Thymus (tissue), 11 donors: ENCODE results near the gene MFAP4. TPM values are rescaled to one million over a fixed set of nuclear protein-coding genes. Genes with fewer than 3 reads are reported as not detected.
A peak's percentile ranks its signal among the peaks of the same experiment; 100 is the strongest.

Experiments used
- DNase-seq, 9 donors: peaks; one replicate each; pipeline ENCODE4 v3.0.0-alpha.2; 2013; ENCODE audit warnings: low spot score in 9 of 9, low read depth in 6 of 9, missing footprints in 1 of 9
- H3K27ac ChIP-seq, 2 donors: one replicate each; pipeline ENCODE4 v1.5.1; 2013; ENCODE audit warnings: control low read depth in 1 of 2, low read depth in 1 of 2, low read length in 1 of 2, mild to moderate bottlenecking in 1 of 2, moderate library complexity in 1 of 2
- H3K27me3 ChIP-seq, 2 donors: one replicate each; pipeline ENCODE4 v1.5.1; 2013; ENCODE audit warnings: low read length in 1 of 2; ENCODE audit not compliant: control insufficient read depth in 2 of 2, insufficient read depth in 1 of 2
- H3K36me3 ChIP-seq, 2 donors: one replicate each; pipeline ENCODE4 v1.5.1; 2013; ENCODE audit warnings: low read length in 1 of 2, mild to moderate bottlenecking in 1 of 2, moderate library complexity in 1 of 2; ENCODE audit not compliant: control insufficient read depth in 2 of 2, insufficient read depth in 2 of 2
- H3K4me1 ChIP-seq, 2 donors: one replicate each; pipeline ENCODE4 v1.5.1; 2013; ENCODE audit warnings: low read length in 2 of 2; ENCODE audit not compliant: control insufficient read depth in 2 of 2, insufficient read depth in 2 of 2
- H3K4me3 ChIP-seq, 2 donors: one replicate each; pipeline ENCODE4 v1.5.1; 2013; ENCODE audit warnings: low read length in 2 of 2, control low read depth in 1 of 2, mild to moderate bottlenecking in 1 of 2
- H3K9me3 ChIP-seq, 2 donors: one replicate each; pipeline ENCODE4 v1.5.1; 2013; ENCODE audit warnings: low read length in 1 of 2, mild to moderate bottlenecking in 1 of 2; ENCODE audit not compliant: control insufficient read depth in 2 of 2, insufficient read depth in 1 of 2
- WGBS: extraction: QIAGEN DNeasy Blood & Tissue Kit; methylation state at CpG from one replicate; pipeline ENCODE4 v1.1.7; 2013; 5-methylcytosine and 5-hydroxymethylcytosine counted together
- polyA plus RNA-seq: library from polyadenylated mRNA; stranded (reverse); fragments of 200-250 nt; gene quantifications from one replicate; pipeline ENCODE4 v1.2.3, GENCODE V29; 2013
- total RNA-seq: library from RNA; stranded (reverse); fragments of 120-200 nt; gene quantifications from one replicate; pipeline ENCODE4 v1.2.4, GENCODE V29; 2013
- donor health status: healthy.

MFAP4 gene
- total and polyA plus RNA-seq, 2 donors = 10.2 to 21.4 TPM

- peaks cover 7 to 11% of the 10 kb centered on the region in 2 donors for H3K4me1 ChIP-seq
- H3K27ac ChIP-seq = peak overlapping the region; percentile 92 to 93
- no peaks in the 10 kb centered on the region for H3K9me3 ChIP-seq
- peak; percentile 75 to 96 (median 91) for DNase-seq
- no peaks in the 10 kb centered on the region for H3K27me3 ChIP-seq
- H3K36me3 ChIP-seq = peaks cover 32 to 34% of the 10 kb centered on the region in 2 donors
- under 1% methylated on average over 67 of the region's 67 CpGs for WGBS
- H3K4me3 ChIP-seq = peak overlapping the region; percentile 65 to 90
These were observed 9.2 kb downstream of the MFAP4 start for GRCh38 chr17:19377602-19378415.

- no peak for DNase-seq
- Histone ChIP-seq H3K27ac (peak overlapping the region in 1 of 2 donors; percentile 92), H3K4me3 (peak overlapping the region; percentile 65 to 90), H3K4me1 (peaks cover 7 to 16% of the 10 kb centered on the region in 2 donors), H3K27me3 (no peaks in the 10 kb centered on the region), H3K9me3 (no peaks in the 10 kb centered on the region), H3K36me3 (peaks cover 22 to 25% of the 10 kb centered on the region in 2 donors)
- WGBS = 71% methylated on average over 2 of the region's 2 CpGs
These were observed 10.2 kb downstream of the MFAP4 start for GRCh38 chr17:19376811-19377210.

- H3K27ac ChIP-seq = no peak overlapping the region
- no peaks in the 10 kb centered on the region for H3K9me3 ChIP-seq
- no peak overlapping the region for H3K4me3 ChIP-seq
- 98% methylated on average over 1 of the region's 1 CpG for WGBS
- peaks cover 0 to 5% of the 10 kb centered on the region in 2 donors for H3K27me3 ChIP-seq
- peaks cover 7 to 23% of the 10 kb centered on the region in 2 donors for H3K4me1 ChIP-seq
- DNase-seq = no peak
- H3K36me3 ChIP-seq = peaks cover 11 to 14% of the 10 kb centered on the region in 2 donors
These were observed 11.3 kb downstream of the MFAP4 start for GRCh38 chr17:19375732-19376131.

DNA sequence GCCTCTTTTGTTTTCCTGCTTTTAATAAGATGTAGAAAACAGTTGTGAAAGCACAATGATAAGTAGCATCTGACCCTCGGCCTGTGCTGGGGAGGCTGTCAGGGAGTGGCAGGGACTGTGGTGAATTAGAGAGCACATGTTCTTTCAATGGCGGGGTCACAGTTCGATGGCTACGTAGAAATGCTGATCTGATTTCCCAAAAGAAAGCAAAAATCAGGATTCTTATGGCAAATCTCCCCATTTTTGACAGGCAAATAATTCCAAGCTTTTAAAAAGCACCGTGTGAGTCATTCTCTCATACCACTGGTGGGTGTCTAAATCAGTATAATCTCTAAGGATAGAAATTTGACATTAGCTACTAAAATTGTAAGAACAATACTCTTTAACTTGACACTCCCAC is 12.9 kb downstream of the MFAP4 start:
- no peak for DNase-seq
- Histone ChIP-seq H3K4me1 (peaks cover 7 to 22% of the 10 kb centered on the region in 2 donors), H3K27ac (no peak overlapping the region), H3K27me3 (peaks cover 0 to 8% of the 10 kb centered on the region in 2 donors), H3K36me3 (no peaks in the 10 kb centered on the region), H3K4me3 (no peak overlapping the region), H3K9me3 (no peaks in the 10 kb centered on the region)
- 98% methylated on average over 5 of the region's 5 CpGs for WGBS

DNA sequence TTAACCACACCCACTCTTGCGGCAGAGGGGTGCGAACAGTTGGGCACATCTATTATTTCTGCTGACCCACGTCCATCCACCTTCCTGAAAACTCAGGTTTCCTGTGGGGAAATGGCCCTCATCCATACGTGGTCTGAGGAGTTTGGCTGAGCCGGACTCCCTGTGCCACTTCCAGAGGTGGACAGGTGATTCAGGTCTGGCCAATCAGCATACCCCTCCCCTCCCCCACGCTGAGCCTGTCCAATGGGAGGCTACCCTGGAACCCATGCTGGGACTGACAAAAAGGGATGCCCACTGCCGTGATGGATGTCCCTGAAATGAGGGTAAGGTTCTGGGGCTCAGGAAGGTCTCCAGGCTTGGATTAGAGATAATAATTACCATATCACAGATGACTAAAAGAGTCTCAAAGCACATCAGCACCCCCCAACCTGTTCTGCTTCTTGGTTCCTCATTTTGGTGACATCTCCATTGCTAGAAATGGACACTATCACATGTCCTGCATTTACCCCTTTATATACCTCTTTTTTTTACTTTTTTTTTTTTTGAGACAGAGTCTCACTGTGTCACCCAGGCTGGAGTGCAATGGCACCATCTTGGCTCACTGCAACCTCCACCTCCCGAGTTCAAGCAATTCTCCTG is 14.0 kb downstream of the MFAP4 start:
- Histone ChIP-seq H3K27me3 (peaks cover 0 to 8% of the 10 kb centered on the region in 2 donors), H3K4me3 (no peak overlapping the region), H3K4me1 (peaks cover 5 to 16% of the 10 kb centered on the region in 2 donors), H3K36me3 (no peaks in the 10 kb centered on the region), H3K27ac (no peak overlapping the region), H3K9me3 (no peaks in the 10 kb centered on the region)
- no peak for DNase-seq
- 84% methylated on average over 8 of the region's 8 CpGs for WGBS

DNA sequence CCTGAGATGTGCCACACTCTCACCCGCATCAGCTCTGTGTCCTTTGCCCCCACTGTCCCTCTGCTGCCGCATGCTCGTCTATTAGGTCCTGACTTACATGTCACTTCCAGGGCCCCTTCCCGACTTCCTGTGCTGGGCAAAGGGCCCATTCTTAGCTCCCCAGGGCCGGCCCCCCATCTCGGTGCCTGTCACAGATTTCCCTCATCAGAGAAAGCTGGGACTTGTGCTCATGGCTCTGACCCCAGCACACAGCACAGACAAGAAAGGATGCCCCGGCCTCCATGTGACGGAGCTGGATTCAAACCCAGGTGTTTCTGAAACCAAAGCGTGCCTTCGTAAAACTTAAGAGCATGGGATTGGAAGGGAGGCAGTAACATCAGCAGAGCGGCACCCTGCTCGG is 14.6 kb downstream of the MFAP4 start:
- DNase-seq = no peak
- no peak overlapping the region for H3K4me3 ChIP-seq
- peaks cover 5 to 16% of the 10 kb centered on the region in 2 donors for H3K4me1 ChIP-seq
- peaks cover 0 to 8% of the 10 kb centered on the region in 2 donors for H3K27me3 ChIP-seq
- H3K9me3 ChIP-seq = no peaks in the 10 kb centered on the region
- H3K27ac ChIP-seq = no peak overlapping the region
- 78% methylated on average over 12 of the region's 12 CpGs for WGBS
- H3K36me3 ChIP-seq = no peaks in the 10 kb centered on the region

- Histone ChIP-seq H3K4me1 (peaks cover 3 to 15% of the 10 kb centered on the region in 2 donors), H3K9me3 (no peaks in the 10 kb centered on the region), H3K27ac (no peak overlapping the region), H3K27me3 (peaks cover 0 to 8% of the 10 kb centered on the region in 2 donors), H3K36me3 (no peaks in the 10 kb centered on the region), H3K4me3 (no peak overlapping the region)
- WGBS = 75% methylated on average over 9 of the region's 9 CpGs
- no peak for DNase-seq
These were observed 15.0 kb downstream of the MFAP4 start for GRCh38 chr17:19372011-19372370.

- peaks cover 0 to 12% of the 10 kb centered on the region in 2 donors for H3K4me1 ChIP-seq
These were observed 15.6 kb downstream of the MFAP4 start for GRCh38 chr17:19371259-19372010.

More at GRCh38 chr17:19371259-19372010, 15.6 kb downstream of the MFAP4 start:
- Histone ChIP-seq H3K27me3 (peaks cover 0 to 8% of the 10 kb centered on the region in 2 donors), H3K9me3 (no peaks in the 10 kb centered on the region), H3K36me3 (no peaks in the 10 kb centered on the region), H3K27ac (no peak overlapping the region), H3K4me3 (no peak overlapping the region)
- 73% methylated on average over 7 of the region's 7 CpGs for WGBS
- DNase-seq = no peak
